Right lobe of liver (tissue), 4 donors: ENCODE measurements around the gene UVSSA.

Experiments
- POLR2A ChIP-seq: fragments of 450-650 bp; IDR thresholded peaks from one replicate; pipeline ENCODE4 v1.6.1; 2017; ENCODE audit warnings: antibody characterized with exemption, mild to moderate bottlenecking
- TF ChIP-seq, protein P1 (sequence below), 4 donors: fragments of 200-600 bp in 3 of 4; fragments of 450-650 bp in 1 of 4; IDR thresholded peaks; one replicate each; pipeline versions ENCODE4 v1.5.1 to v1.8.0; 2016 to 2022; ENCODE audit warnings: antibody characterized with exemption in 4 of 4, mild to moderate bottlenecking in 2 of 4
- donor health status: DM: no; HTN: no; CAD: no.
- donor health status: DM: no; HTN: no; CAD: no.
- donor health status: DM: no; HTN: yes; CAD: no.

DNA sequence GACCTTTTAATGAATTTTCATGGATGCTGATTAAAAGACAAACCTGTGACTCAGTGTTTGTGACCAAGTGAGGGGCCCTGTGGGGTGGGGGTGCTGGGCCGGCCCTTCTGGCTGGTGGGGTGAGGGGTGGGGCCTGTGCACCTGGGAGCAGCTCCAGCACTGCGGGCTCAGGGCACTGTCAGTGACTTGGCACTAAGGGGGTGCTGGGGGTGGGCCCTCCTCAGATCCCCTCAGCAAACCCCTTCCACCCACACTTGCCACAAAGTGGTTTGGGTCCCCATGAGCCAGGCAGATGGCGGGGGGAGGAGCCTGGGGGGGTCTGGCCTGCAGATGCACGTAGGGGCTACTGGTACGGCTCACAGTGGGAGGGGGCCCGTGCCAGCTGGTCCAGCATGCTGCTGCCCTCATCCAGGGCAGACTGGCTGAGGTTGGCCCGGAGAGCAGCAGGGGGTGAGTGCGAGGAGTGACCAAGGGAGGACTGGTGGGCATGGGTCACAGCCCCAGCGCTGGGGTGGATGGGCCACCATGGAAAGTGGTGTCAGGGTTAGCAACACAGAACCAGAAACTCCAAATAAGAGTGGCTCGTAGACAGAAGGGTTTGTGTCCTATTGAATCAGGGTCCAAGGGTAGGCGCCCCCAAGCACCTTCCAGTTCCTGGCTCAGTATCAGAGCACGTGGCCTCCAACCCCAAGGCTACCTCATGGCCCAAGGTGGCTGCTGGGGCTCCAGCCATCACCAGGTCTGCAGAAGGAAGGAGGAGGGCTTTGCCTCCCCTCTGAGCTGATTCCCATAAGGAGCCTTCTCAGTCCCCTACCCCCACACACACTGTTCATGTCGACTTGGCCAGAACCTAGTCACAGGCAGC lies 49.2 kb downstream of the UVSSA start:
- TF ChIP-seq POLR2A, result no peak
- TF ChIP-seq, protein P1, sequence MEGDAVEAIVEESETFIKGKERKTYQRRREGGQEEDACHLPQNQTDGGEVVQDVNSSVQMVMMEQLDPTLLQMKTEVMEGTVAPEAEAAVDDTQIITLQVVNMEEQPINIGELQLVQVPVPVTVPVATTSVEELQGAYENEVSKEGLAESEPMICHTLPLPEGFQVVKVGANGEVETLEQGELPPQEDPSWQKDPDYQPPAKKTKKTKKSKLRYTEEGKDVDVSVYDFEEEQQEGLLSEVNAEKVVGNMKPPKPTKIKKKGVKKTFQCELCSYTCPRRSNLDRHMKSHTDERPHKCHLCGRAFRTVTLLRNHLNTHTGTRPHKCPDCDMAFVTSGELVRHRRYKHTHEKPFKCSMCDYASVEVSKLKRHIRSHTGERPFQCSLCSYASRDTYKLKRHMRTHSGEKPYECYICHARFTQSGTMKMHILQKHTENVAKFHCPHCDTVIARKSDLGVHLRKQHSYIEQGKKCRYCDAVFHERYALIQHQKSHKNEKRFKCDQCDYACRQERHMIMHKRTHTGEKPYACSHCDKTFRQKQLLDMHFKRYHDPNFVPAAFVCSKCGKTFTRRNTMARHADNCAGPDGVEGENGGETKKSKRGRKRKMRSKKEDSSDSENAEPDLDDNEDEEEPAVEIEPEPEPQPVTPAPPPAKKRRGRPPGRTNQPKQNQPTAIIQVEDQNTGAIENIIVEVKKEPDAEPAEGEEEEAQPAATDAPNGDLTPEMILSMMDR (IDR thresholded peaks at IDR 0.05), result no peak
